HG03066 (cell line): ENCODE results near the gene TRPC5OS.
A peak's percentile ranks its signal among the peaks of the same experiment; 100 is the strongest.

ENCODE experiments used
- ATAC-seq: cut with Tn5 transposase; IDR thresholded peaks from one replicate; pipeline ENCODE4 v1.9.1; 2021; ENCODE audit warnings: low read depth; ENCODE audit not compliant: unreplicated experiment

Gene TRPC5OS

DNA sequence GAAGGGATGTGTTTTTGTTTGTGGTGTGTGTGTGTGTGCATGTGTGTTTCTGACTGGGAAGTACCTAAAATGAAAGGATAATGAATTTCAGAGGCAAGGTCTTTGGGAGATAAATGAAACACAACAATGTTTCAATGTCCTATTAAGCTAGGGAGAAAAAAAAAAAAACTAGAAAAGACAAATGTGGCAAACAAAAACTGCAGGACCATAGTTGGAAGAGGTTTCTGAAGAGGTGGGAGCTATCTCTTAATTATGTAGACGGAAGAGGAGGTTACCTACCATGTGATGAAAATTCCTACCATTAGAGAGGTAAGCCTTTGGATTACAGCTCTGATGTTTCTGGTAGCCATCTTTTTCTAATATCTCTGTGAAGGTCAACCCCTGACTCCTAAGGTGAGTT is at the start of gene TRPC5OS:
Gene TRPC5OS, plus strand, starts transcription at position 301 of the 400 bp plus-strand sequence. CDS start 25,669 bp downstream, outside the sequence.
- no peak for ATAC-seq

DNA sequence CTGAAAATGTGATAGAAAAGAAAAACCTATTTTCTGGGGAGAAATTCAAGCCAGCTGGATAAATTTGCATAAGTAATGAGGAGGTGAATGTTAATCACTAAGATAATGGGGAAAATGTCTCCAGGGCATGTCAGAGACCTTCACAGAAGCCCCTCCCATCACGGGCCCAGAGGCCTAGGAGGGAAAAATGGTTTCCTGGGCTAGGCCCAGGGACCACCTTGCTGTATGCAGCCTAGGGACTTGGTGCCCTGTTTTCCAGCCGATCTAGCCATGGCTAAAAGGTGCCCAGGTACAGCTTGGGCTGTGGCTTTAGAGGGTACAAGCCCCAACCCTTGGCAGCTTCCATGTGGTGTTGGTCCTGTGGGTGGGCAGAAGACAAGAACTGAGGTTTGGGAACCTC is 46.6 kb upstream of the TRPC5OS start:
- no peak for ATAC-seq

DNA sequence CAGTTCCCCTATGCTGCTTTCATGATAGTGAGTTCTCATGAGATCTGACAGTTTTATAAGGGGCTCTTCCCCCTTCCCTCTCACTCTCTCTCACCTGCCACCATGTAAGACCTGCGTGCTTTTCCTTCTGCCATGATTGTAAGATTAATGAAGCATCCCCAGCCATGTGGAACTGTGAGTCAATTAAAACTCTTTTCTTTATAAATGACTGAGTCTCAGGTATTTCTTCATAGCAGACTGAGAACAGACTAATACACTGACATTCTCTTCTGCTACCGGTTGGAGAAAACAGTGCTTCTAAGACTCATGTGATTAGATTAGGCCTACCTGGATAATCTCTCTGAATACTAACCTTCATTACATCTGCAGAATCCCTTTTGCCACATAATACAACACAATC is 45.4 kb upstream of the TRPC5OS start:
- no peak for ATAC-seq

DNA sequence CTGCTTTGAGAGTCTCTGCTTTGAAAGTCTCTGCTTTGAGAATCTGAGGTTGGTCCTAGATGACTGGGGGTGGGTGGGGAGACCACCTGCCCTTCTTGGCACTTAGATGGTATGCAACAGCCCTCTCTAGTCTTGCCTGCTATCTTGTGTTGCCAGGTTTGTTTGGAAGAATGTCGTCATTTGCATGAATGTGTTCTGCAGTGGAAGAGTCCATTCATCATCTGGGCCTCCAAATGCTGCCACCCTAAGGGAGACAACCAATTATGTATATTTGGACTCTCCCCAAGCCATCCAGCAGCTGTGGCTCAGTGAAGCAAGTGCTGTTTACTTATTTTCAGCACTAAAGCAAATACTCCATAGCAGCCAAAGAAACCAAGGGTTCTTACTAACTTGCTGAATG is 44.6 kb upstream of the TRPC5OS start:
- ATAC-seq, result no peak

DNA sequence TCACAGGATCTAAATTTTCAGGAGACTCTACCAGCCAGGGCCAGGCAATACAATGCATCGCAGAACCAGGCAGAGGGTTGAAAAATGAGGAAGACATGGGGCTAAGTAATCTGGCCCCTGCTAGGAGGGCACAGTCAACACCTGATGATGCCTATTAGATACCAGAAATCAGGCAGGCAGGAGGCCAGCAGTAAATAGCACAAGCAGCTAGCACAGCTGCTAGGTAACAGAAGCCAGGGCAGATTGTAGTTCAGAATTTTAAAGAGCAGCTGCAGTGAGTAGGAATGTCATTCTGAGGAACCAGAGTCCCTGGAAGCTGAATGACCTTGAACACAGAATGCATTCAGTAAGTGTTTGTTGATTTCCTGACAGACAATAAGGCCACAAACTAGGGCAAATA is 38.8 kb upstream of the TRPC5OS start:
- no peak for ATAC-seq

DNA sequence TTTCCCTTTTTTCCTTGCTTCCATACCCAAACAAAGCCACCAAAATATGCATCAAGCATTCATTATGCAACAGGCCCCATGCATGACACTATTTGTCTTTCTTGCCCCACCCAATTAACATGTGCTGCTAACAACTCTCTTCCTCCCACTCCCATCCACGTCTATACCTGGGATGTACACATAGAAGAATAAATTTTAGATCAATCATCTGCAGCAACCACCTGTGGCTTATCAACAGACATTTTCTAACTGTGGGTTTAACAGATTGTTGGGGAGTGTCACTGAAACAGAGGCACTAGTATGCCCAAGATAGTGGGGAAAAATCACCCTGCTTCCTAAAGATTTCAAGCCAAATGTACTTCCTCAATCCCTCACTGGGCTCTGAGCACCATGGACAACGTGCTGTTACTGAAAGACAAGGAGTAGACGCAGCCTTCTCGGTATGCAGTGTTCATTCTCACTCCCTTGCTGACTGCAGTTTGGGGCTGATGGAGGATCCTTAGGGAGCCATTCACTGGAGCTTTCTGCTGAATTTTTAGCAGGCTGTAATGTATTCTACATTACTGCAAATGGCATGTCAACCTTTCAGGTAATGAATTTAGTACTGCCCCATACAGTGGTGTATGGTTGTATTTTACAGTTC is 28.4 kb upstream of the TRPC5OS start:
- no peak for ATAC-seq

DNA sequence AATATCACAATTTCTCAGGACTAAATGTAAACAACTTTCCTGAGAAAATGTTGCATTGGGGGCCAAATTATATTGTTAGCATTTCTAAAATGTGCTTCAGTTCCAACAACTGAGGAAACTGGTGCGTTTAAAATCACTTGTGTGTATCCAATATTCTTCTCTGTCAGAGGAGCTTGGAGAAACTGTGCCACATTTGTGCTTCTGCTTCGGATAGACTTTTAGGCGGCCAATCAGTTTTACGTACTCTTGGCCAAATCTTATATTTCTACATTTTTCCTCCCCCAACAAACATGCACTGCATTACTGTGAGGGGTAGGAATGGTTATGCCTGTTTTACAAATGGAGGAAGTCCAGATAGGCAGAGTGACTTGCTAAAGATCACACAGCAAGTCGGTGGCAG is 27.4 kb upstream of the TRPC5OS start:
- no peak for ATAC-seq

DNA sequence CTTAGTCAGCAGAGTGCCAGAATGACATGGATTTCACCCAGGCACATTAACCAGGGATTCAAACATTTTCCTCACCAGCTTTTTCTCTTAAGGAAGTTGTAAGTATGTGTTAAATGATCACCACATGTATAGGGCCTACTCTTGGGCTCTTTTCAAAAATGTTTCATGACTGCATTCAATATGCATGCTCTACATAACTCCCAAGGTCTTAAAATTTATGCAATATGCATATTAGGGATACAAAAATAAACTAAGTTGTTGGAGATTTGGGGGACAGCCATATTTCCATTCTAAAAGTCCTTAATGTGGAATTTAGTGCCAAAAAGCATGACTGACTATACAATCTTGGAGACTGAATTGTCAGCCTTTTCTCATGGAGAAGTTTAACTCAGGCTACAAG is 25.0 kb upstream of the TRPC5OS start:
- no peak for ATAC-seq

DNA sequence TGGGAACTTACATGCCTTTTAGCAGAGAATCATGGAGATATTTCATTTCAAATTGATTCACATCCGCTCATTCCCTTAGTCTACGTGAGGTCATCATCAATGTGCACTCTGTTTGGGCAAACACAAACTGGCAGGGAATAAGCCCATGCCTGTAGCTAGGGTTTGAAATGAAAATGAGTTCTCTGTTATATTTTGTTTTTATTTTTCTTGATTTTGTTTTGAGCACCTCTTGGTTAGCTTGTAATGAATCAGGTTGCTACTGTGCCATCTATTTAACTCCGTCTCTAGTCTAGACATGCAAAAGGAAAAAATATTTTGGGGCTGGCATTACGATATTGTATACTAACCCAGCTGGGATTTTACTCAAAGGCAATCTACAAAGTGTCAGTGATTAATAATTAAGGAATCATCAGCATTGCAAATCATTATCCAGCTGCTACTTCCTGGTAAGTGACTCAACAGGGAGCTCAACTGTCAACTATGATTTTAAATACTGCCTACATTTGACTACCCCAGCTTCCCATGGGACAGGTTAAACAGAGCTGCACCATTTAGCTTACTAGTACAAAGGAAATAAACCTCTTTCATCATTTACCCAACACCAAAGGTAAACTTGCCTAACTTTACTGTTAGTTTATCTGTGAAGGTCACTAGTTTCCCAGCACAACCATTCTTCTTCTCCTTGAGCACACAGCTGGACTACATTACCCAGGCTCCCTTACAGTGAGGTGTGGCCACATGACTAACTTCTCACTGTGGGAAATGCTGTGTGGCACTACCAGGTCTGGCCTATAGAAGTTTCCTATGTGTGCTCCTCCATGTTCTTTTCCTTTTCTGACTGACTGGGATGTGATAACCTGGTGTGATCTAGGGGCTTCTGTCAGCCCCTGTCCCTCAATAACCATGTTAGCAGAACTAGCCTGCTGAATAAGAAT is 21.2 kb upstream of the TRPC5OS start:
- no peak for ATAC-seq

DNA sequence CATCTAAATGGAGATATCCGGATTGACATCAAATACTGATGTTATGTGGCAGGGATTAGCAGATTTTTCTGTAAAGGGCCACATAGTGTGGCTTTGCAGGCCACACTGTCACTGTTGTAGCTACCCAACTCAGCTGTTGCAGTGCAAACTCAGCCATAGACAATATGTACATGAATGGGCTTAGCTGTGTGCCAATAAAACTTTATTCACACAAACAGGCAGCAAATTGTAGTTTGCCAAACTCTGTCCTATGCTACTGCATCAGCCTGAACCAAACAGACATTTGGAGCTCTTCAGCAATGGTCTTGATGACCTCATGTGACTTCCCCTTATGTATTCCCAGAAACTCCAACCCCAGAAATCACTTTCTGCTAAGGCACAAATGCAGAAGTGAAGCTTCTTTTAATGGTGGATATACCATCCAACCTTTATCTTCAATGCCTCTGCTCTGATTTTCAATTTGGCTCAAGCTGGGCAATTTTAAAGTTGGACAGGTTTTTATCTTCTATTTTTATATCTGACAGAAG is 18.4 kb upstream of the TRPC5OS start:
- no peak for ATAC-seq

DNA sequence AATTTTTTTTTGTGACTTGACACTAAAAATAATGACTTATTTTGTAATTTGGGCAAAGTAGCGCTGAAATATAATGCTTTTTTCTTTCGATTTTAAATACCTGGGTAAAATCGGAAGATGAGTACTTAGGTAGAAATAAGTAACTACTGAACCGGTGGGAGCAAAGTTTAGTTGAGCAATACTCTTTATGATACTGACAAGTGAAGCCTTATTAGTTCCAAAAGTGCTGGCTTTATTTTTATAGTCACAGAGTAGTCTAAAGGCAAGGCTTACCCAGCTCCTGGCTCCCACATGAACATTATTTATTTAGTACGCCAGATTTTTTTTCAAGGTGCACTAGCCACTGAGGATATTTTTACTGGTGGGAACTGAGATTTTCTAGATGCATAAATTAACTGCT is 14.4 kb upstream of the TRPC5OS start:
- no peak for ATAC-seq

DNA sequence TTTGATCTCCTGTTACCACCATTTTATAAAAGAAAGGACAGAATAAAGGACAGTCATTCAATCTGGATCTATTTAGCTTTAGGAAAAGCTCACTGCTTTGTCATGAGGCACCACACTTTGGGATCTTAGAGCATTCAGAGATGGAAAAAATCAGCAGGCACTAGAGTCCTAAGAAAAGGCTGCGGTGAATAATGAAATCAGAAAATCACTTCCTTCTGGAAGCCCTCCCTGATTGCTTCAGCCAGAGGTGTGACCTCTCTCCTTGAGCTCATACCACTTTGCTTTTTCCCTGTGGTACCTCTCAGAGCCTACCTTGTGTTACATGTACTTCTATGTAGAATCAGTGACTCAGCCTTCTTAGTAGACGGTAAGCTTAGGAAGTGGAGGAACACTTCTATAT is 8.7 kb upstream of the TRPC5OS start:
- no peak for ATAC-seq

DNA sequence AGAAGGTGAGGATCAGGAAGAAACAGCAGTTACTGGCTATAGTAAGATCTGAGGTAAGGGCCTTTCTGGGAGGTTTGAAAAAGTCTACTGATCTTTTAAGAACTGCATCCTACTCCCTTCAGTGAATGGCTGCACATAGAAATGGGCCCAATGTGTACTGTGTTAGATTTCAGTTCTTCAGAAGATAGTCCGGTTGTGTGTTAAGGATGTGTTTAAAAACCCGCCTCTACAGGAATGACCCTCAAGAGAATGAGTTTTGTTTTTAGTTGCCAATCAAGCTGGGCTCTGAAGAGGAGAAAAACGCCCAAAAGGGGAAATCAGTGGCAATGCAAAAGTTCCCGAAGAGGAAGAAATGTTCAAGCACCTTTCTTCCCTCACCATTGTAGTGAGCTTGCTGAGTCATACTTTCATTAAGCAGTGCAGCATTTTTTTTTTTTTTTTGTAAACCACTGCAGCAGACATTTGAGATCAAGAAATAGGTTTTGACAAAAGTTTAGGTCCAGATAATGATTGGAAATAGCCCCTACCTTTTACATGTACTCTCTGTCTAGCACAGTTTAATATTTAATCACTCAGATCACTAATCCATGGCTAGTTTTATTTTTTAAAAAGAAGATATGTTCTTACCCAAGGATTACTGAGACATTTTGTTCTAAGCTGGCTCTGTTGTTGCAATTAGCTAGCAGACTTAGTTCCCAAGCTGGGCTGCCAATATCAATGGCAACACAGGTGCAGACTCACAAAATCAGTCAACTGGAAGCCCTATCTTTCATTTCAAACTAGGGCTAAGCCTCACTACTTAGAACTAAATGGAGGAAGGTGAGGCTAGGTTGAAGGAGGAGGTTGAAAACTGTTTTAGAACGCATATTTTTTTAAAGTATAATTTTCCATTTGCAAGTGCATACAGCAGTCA is 7.0 kb upstream of the TRPC5OS start:
- peak; percentile 62 for ATAC-seq

DNA sequence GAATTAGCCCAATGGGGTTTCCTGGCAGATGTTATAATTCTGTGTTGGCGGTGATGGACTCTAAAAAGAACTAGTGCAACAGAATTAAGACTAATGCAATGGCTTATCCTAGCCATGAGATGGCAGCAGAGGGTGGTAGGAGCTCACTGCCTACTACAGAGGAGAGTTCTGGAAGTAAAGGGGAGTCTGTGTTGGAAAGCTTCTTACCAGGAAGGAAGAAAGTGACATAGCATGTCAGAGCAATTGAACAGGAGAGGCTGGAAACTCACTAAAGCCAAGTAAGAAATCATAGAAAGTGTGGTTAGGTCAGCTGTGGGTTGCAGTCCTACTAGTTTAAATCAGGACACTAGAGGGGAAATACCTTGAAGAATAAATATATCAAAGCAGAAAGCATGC is 6.3 kb upstream of the TRPC5OS start:
- ATAC-seq, result peak; percentile 75

DNA sequence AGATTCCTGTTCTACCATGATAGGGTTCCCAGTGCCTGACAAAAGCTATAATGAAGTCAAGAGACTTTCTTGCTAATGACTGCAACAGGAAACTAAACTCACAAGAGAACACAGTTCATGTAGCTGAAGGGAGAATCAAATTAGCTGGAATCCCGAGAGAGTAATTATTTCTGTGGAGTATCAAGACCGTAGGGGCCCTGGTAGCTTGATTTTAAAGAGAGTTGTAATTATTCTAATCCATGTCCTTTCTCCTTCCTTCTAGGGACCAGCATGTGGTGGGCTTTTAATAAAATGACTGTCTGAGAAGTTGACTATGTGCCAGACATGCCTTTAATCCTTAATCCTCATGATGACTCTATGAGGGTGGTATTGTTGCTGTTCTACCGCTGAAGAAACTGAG is 1.7 kb upstream of the TRPC5OS start:
- ATAC-seq, result no peak

DNA sequence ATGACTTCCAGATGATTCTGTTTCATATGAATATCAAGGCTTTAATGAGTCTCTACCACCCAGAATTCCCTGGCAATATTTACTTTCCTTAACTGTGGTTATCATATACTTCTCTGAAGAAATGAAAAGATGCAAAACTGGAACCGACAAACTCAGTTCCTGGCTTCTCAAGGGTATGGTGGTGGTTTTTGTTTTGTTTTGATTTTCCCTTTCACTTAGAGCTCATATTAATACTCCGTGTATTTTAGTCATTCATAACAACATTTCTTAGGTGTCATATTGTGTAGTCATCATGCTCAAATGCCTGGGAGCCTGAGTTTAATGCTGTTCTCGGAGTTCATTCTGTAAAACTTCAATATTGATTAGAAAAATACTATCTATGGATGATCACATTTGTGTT is 665 bp downstream of the TRPC5OS start:
- ATAC-seq, result no peak

DNA sequence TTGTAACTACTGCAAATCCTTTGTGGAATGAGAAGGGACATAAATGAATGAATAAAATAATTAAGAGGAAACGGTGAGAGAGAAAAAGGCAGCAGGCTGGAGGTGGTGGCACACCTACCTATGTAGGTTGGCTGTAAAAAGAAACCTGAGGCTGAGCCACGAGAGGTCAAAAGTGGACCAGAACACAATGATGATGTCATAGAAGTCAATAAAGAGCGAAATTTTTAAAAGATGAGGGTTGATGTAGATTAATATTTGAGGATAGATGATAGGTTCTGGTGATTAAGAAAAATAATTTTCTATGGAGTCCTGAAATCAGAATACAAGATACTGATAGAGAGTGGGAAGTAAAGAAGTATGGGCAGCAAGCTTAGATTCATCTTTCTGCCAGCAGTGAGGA is 1.7 kb downstream of the TRPC5OS start:
- ATAC-seq, result no peak

DNA sequence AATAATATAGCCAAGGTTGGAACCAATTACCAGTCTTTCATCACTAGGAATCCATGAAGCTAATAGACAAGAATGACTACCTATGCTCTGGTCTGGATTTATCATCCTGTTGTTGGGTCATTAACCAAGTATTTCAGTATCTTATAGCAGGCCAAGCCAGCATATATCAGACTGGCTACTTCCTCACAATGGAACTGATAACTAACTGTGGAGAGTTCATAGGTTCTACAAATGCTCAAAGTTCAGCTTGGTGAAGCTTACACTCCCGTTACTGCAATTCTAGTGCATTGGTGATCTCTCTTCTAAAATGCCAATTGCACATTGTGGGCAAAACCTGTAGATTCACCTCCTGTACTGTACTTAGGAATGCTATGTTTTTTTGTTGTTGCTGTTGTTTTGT is 4.8 kb downstream of the TRPC5OS start:
- ATAC-seq, result no peak

DNA sequence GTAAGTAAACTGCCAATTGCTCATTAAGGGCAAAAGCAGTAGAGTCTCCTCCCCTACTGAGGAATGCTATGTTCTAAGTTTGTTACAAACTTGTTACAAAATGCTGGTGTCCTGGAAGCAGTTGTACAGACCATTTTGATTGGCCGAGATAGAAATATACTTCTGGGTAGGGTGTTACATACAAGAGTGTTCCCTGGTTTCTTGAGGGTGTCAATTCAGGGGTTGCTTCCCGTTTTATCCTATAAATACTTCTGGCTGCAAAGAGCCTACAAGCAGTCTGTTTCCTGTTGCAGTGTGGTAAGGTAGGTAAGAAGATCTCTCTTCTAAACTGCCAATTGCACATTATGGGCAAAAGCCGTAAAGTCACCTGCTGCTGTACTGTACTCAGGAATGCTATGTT is 5.7 kb downstream of the TRPC5OS start:
- ATAC-seq, result no peak

DNA sequence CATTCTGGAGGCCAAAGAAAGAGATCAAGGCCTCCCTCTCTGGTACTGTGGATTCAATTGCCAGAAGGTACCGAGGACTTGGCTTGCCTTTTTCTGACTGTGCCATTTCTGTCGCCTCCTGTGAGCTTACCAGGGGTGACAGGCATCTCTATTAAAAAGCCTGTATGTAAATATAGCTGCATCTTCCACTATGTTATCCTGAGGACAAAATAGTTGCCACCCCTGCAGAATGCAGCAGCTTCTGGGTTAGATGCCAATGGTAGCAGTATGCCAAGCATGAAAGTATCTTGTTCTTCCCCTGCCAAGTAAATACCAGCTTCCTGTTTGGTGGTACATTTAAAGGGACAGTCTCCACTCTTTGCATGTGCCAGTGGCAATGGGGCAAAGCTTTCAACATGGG is 10.7 kb downstream of the TRPC5OS start:
- no peak for ATAC-seq

DNA sequence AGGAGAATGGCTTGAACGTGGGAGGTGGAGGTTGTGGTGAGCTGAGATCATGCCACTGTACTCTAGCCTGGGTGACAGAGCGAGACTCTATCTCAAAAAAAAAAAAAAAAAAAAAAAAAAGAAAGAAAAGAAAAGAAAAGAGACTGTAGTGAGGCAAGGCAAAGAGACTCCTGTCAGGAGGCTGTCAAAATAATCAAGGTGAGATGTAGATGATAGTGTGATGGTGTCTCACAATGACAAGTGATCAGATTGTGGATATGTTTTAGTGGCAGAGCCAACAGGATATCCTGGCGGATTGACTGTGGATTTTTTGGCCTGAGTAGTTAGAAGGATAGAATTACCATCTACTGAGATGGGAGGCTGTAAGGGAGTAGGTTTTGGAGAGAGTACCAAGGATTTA is 12.6 kb downstream of the TRPC5OS start:
- ATAC-seq, result no peak
